Thoracic aorta (tissue), 2 donors: ENCODE measurements around the gene DLGAP5. TPM values are rescaled to one million over a fixed set of nuclear protein-coding genes. Genes with fewer than 3 reads are reported as not detected.
A peak's percentile ranks its signal among the peaks of the same experiment; 100 is the strongest.

Experiments
- ATAC-seq: fragments of 150-250 bp; one replicate; pipeline ENCODE4 v1.8.0; 2017; ENCODE audit warnings: low read depth; ENCODE audit not compliant: insufficient number of reproducible peaks, low FRiP score
- DNase-seq: peaks from one replicate; pipeline ENCODE4 v3.0.0-alpha.2; 2020; ENCODE audit warnings: low spot score
- H3K27ac ChIP-seq, 2 donors: fragments of 200-600 bp; sonication (generic); 1 replicate in 1 of 2; 2 replicates in 1 of 2; pipeline ENCODE4 v1.5.1; 2016; ENCODE audit warnings: mild to moderate bottlenecking in 2 of 2, moderate library complexity in 2 of 2
- H3K27me3 ChIP-seq: fragments of 200-600 bp; sonication (generic); replicated peaks from 2 replicates; pipeline ENCODE4 v1.6.0; 2016; ENCODE audit warnings: mild to moderate bottlenecking; ENCODE audit not compliant: insufficient read depth
- H3K36me3 ChIP-seq: fragments of 200-600 bp; sonication (generic); one replicate; pipeline ENCODE4 v1.5.1; 2016
- H3K4me1 ChIP-seq, 2 donors: fragments of 200-600 bp; sonication (generic); 1 replicate in 1 of 2; 2 replicates in 1 of 2; pipeline versions ENCODE4 v1.5.1 to v1.6.0; 2016; ENCODE audit warnings: low read depth in 2 of 2, mild to moderate bottlenecking in 1 of 2; ENCODE audit not compliant: control insufficient read depth in 1 of 2
- H3K4me3 ChIP-seq: fragments of 200-600 bp; sonication (generic); 2 replicates; pipeline ENCODE4 v1.5.1; 2016; ENCODE audit warnings: mild to moderate bottlenecking
- H3K9me3 ChIP-seq: fragments of 200-600 bp; sonication (generic); 2 replicates; pipeline ENCODE4 v1.5.1; 2016
- CTCF ChIP-seq: fragments of 200-600 bp; sonication (generic); IDR thresholded peaks from one replicate; pipeline ENCODE4 v1.5.1; 2019; ENCODE audit warnings: antibody characterized with exemption
- total RNA-seq, 2 donors: library from RNA; depleted of rRNA; stranded (reverse); fragments of >200 nt; gene quantifications; one replicate each; pipeline versions ENCODE4 v1.1.0 to v1.2.3, GENCODE V29; 2016

The DLGAP5 gene
- total RNA-seq, 2 donors from 2014 or later = 0.14 TPM; not detected in 1

DNA sequence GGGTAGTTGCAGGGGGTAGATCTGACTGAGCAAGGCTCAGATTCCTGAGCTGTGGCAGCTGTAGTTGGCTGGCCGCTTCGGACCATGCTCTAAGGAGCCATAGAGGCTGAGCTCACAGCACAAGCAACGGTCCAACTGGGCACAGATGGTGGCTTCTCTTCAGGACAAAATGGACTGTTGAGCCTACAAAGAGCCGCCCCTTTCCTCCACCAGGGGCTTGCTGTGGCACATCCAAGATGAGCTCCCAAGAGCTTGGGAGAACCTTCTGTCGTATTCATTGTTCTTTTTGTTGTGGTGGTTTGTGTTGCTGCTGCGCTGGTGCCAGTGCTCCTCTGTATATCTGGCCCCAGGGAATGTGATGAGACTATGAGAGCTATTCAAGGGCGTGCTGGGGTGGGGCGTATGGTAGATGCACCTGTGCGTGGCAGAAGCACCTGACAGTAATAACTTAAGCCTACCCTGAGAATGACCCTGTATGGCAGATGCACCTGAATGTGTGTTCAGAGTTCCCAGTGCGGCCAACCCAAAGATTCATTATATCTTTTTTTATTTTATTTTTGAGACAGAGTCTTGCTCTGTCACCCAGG lies 80.2 kb downstream of the DLGAP5 start:
- Histone ChIP-seq H3K36me3 (no peaks in the 10 kb centered on the region), H3K27me3 (no peaks in the 10 kb centered on the region), H3K4me1 (peaks cover 15 to 26% of the 10 kb centered on the region in 2 donors), H3K9me3 (no peaks in the 10 kb centered on the region), H3K4me3 (no peak overlapping the region), H3K27ac (no peak overlapping the region)
- DNase-seq (no peak), ATAC-seq (no peak)
- TF ChIP-seq CTCF = no peak

DNA sequence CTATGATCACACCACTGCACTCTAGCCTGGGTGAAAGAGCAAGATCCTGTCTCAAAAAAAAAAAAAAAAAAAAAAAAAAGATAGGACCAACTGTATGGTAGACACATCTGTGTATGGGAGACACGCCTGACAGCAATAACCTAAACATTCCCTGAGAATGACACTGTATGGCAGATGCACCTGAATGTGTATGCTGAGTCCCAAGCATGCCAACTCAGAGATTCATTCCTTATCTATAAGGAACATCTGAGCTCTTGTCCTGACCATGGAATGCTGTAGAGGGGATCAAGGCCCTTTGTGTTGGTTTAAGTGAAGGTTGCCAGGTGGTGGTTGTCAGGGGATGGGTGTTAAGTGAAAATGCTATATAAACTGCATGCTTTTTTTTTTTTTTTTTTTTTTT lies 81.5 kb downstream of the DLGAP5 start:
- no peaks in the 10 kb centered on the region for H3K27me3 ChIP-seq
- DNase-seq (no peak), ATAC-seq (no peak)
- no peak overlapping the region for H3K27ac ChIP-seq
- H3K9me3 ChIP-seq = no peaks in the 10 kb centered on the region
- peaks cover 16 to 33% of the 10 kb centered on the region in 2 donors for H3K4me1 ChIP-seq
- TF ChIP-seq CTCF = no peak
- H3K4me3 ChIP-seq = no peak overlapping the region
- H3K36me3 ChIP-seq = no peaks in the 10 kb centered on the region

GRCh38 chr14:55107766-55108554 lies 83.4 kb downstream of the DLGAP5 start:
- TF ChIP-seq CTCF = no peak
- no peaks in the 10 kb centered on the region for H3K27me3 ChIP-seq
- ATAC-seq (peak; percentile 94), DNase-seq (peak; percentile 60)
- peak overlapping the region; percentile 88 to 97 for H3K27ac ChIP-seq
- no peaks in the 10 kb centered on the region for H3K36me3 ChIP-seq
- peak overlapping the region; percentile 28 for H3K4me3 ChIP-seq
- no peaks in the 10 kb centered on the region for H3K9me3 ChIP-seq
- H3K4me1 ChIP-seq = peaks cover 23 to 48% of the 10 kb centered on the region in 2 donors

DNA sequence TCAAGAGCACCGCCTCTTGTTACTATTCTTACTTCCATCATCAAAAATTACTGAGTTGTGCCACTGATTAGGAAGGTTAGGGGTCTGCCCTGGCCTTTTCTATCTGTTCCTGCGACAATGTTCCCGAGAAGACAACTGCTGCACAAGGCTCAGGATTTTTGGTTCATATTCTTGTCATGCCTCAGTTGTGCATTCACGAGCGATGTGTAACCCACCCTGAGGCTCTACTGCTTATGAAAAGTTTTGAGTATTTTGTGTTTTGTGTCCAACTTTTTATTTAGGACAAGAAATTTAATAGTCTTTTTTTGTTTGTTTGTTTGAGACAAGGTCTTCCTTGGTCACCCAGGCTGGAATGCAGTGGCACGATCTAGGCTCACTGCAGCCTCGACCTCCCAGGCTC lies 85.4 kb downstream of the DLGAP5 start:
- DNase-seq (no peak), ATAC-seq (no peak)
- Histone ChIP-seq H3K36me3 (no peaks in the 10 kb centered on the region), H3K9me3 (no peaks in the 10 kb centered on the region), H3K27me3 (no peaks in the 10 kb centered on the region), H3K4me1 (peaks cover 37 to 68% of the 10 kb centered on the region in 2 donors), H3K4me3 (no peak overlapping the region), H3K27ac (peak overlapping the region in 1 of 2 donors; percentile 88)
- no peak for TF ChIP-seq CTCF
